Stimulated activated CD8-positive, alpha-beta memory T cell treated with anti-CD3 and anti-CD28 coated beads, Interleukin-7, amount 100 ng/mL, for 24 hours (primary cell): ENCODE data around the gene SCUBE1.

Experiments
- DNase-seq: peaks from one replicate; pipeline ENCODE4 v3.0.0-alpha.2; 2020; ENCODE audit warnings: low read depth

The SCUBE1 gene

DNA sequence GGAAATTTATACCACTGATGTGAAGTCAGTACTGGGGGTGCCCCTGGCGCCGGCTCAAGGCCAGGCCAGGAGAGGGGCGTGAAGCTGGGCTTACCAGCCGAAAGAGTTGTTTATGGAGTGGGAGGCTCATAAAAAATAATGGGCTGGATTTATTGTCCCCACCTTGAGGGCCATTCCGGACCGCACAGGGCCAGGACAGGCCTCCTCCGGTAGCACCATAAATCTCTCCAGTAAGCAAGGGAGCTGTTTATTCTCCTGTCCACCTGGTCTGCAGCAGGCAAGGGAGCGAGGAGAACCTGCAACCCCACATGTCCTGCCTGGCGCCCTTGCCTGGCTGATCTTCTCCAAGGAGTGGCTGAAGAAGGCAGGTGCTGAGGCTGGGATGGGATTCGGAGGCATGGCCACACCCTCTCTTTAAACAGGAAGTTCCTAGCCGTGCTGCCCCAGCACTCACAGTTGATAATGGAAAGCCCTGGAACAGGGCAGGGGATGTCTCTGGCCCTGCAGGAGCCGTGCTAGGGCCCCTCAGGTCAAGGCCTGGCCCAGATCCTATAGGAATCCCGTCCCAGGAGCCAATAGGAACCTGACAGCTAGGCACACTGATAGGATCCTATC is 65.1 kb downstream of the SCUBE1 start:
- no peak for DNase-seq

DNA sequence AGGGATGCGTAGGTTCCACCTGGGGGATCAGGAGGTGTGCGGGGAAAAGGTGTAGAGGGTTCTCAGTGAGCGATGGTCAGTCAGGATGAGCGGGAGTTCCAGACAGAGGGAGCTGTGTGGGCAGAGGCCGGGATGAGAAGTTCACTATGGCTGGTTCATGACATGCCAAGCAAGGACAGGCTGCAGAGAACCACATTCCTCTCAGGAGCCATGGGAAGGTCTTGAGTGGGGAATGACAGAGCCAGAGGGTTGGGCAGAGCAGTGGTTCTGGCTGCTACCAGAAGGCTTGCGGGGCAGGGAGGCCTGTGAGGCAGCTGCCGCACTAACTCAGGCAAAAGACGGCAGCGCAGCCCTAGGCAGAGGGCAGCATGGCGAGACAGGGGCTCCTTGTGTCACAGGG is 66.1 kb downstream of the SCUBE1 start:
- no peak for DNase-seq

DNA sequence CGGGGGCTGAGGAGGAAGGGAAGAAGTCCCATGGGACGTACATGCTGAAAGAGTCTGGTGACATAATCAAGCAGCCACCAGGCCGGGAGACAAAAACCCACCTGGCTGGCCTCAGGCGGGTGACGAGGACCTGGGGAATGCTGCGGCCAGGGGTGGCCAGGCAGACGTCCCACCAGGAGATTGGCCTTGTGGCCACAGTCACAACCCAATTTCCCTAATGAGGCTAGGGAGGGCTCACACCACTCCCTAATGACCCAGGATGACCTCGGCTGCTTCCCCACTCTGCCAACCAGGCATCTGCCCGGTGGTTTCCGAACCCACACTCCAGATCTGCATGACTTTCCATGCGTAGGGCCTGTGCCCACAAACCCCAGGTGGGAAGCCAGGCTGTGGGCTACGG is 66.9 kb downstream of the SCUBE1 start:
- no peak for DNase-seq

DNA sequence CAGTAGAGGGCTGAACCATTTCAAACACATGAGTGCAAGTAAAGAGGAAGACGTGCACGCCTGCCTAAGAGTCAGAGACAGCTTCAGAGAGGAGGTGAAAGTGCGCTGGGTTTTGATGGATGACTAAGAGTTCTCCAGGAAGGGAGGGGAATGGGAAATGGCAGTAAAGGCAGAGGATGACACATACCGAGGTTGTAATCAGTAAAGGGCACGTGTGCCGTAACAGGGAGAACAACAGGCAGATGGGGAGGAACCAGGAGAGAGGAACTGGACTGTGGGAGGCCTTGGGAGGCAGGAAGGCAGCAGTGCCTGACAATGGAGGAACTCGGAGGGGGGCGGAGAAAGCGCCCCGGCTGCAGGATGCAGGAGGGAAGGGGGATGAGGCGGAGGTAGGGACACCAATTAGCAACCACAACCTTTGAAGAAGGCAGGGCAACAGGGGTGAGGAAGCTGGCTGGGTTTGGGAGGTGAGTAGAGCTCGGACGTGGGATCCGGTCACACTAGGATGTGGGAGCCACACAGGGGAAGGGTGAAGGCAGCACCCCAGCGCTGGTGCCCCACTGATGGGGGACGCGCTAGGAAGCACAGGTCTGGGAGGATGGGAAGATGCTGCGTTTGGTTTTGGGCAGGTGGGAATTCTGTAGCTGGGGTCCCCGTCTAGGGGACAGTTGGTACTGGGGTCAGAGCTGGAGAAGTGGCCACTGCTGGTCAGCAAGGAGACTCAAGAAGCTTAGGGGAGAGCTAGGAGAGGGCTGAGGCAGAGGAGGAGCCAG is 67.4 kb downstream of the SCUBE1 start:
- DNase-seq: no peak

DNA sequence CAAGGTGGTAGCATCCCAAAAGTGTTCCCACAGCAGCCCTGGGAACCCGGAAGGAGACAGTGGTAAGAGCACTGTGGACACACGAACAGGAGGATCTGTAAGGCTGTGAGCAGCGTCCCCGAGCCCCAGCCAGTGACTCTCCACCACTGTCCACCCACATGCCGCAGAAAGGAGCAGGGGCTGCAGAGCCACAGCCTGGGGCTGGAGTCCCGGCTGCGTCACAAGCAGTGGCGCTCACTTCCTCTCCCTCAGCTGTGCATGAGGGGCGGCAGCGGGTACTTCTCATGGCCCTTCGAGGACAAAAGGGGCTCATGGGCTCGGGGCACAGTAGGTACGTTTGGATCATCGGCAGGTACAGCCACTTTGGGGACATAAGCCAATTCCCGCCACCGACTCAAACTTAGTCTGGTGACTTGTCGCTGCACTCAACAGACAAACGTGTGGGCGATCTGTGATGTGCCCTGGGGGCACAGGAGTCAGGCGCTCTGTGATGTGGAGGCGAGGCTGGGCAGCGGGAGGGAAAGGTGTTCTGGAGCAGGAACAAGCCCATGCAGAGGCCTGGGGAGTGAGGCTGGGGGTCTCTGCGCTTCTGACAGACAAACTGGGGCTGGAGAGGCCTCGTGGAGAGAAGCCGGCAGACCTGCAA is 68.5 kb downstream of the SCUBE1 start:
- no peak for DNase-seq

DNA sequence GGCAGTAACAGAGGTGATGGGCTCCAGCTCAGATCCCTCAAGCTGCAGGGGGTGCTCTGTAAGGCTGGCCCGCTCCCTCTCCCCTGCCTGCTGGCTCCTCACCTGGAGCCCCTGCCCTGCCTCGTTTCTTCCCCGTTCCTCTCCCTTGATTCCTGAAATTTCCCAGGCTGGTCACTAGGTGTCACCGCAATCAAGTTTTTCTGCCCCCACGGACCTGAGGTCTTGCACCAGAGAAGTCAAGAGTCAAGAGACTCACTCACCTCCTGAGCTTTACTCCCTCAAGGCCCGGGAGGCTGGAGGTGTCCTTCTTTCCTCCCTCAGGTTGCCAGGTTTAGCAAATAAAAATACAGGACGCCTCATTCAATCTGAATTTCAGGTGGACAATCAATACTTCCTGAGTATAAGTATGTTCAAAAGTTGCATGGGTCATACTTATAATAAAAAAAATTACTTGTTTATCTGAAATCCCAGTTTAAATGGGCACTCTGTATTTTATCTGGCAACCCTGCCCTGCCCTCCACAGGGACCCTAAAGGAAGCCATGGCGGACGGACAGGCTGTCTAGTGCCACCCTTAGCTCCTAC is 69.2 kb downstream of the SCUBE1 start:
- no peak for DNase-seq

DNA sequence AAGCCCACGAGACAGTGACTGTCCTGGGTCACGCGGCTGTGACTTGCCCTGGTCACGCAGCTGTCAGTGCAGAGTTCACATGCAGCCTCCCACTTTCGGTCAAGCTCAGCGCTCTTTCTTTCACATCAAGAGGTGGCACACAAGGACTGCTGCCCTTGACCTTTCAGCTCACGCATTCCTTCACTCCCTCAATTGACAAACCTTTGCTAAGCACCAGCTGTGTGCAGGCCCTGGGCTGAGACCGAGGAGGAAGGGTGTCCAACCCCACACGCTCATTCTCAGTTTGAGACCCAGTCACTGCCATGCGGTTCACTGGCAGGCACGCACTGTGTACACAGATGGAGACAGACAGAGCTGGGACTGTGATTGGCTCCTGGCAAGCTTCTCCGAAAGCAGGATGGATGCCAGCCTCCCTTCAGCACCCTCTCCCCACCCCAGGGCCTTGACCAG is 70.3 kb downstream of the SCUBE1 start:
- DNase-seq: no peak

DNA sequence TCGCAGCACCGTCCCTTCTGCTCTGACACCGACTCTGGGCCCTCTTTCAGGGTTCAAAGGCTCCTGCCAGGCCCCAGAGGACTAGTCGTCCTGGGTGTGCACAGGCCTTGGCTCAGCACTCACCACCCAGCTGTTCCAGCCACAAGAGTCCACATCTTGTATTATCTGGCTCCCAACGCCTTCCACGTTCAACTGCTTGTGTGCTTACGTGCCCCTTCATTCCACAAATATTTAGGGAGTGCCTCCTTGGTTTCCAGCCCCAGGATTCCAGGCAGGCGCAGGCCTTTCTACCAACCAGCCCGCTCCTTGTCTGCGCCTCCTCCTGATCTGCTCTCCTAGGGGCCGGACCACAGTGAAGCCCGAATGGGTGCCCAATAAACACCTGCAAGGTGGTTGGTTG is 70.9 kb downstream of the SCUBE1 start:
- no peak for DNase-seq

DNA sequence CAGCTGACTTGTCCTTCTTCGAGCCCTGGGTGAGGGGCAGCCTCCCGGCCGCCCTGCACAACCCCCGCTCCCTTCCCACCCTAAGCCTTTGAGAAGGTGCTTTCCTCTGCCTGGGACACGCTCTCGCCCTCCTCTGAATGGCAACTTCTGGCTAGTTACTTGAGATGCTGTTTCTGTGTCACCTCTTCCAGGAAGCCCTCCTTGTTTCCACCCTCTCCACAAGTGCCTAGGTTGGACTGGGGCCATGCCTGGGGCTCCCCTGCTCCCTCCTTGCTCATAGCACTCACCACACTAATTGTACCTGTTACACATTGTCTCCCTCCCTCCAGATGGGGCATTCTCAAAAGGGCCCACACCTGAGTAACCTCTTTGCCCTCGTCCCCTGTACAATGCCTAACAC is 72.2 kb downstream of the SCUBE1 start:
- DNase-seq: no peak

DNA sequence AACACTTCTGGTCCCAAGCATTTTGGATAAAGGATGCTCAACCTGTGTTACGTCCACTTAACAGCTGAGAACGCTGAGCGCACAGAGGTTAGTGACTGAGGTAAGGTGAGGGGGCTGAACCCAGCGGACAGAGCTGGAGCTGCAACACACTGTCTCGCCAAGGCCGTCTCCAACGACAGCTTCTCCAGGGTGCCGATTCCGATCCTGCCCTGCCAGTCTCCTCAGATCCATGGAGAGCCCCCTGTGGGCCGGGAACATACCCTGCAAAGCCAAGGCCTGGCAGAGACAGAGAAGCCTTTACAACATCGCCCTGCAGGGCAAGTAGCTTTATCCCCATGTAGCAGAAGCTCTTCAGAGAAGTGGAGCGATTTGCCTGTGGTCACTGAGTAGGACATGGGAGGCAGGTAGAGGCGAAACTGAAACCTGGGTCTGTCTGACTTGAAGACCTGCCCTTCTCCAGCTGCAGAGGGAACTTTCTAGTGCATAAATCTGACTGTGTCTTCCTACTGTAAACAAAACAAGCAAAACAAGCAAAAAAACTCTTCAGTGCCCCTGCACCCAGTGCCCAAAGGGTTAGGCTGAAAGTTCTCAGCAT is 72.8 kb downstream of the SCUBE1 start:
- no peak for DNase-seq

DNA sequence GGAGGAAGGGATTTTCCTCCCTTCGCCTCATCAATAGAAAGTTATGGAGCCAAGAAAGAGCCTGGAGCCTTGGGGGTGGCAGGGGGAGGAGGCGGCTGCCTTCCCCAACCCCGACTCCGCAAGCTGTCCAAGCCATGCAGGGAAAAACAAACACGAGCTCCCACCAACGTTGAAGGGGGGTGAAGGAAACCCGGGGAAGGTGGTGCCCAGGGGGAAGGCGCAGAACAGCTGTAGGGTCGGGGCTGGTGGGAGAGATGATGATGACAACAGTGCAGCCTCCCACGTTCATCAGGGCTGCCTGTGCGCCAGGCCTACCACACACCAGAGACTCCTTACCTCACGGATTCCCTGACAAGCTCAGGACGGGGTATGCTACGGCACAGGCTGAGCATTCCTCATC is 73.5 kb downstream of the SCUBE1 start:
- DNase-seq: no peak

DNA sequence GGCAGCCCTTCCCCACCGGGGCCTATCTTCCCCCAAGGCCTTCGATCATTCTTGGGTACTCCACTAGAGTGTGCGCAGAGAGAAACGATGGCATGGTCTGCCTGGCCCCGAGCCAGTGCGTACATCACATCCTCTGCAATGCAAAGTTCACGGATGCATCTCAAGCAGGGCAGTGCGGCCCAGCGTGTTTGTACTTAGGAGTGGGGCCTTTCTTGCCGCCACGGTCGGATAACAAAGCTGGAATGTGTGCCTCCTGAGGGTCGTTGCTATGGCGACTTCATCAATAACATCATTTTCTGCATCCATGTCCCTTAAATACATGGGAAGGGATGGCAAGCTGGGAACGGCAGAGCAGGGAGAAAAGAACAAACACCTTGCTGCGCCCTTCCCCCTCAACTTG is 73.9 kb downstream of the SCUBE1 start:
- DNase-seq: no peak

DNA sequence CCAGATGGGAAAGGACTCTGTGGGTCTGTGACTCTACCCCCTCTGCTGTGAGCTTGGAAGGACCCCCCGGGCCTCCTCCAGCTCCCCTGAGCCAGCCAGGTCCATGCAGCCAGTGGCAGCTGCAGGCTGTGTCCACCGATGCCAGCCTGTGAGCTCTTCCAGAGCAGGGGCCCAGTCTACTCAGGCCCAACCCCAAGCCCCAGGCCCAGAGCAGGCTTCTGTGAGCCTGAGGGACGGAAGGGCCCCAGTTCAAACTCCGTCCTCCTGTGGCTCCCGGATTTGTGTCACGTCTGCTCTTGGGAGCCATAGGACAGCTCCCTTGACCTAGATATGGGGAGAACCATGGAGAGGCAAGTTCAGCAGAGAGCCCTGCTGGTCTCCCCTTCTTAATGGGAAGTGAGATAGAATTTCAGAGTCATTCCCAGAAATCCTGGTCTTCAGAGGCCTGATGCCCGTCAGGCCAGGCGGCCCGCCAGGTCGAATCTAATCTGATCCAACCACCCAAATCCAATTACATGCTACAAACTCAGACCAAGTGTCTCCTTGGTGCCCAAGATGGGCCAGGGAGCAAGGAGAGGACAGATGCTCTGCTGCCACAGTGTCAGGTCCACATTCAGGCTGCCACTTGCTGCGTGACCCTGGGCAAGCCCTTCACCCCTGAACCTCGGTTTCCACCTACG is 75.1 kb downstream of the SCUBE1 start:
- no peak for DNase-seq

DNA sequence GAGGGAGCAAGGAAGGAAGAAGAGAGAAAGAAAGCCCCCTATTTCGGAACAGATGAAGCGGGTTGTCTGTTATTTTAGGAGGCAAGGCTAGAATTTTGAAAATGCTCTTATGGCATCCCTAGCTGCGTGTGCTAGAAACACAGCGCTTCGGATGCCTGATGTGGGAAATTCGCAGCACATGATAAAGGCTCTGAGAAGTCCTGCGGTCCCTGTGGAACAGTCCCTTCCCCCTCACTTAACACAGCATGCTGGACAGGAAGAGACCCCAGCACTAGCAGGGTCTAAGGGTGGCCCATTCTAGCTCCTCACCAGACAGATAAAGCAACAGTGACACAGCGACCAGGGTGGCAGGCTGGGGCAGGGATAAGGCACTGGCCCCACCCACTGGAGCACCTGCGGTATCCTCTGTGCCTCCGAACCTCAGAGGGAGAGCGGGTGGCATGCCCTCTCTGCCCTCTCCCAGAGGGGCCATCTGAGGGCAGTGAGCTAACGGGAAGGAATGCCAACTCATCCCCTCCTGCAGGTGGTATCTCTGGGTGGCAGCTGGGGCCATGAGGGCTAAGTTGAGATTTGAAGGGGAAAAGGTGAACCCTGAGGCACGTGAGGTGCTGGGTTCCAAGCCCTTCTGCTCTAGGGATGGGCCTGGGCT is 75.7 kb downstream of the SCUBE1 start:
- no peak for DNase-seq

DNA sequence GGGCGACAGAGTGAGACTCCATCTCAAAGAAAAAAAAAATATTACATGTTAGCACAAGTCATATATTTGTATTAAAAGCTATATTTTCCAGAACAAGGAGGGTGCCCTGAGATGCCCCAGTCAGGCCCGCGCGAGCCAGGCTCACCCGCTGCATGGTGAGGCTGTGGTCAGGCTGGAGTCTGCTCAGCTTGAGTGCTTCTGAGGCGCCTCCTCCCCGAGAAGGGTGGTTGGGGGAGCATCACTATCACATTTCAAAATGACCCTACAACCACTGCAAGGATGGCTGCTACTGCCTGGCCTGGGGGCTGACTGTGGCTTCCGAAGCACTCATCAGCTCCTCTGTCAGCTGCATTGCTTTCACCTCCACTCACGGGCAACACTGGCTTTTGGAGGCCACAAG is 77.1 kb downstream of the SCUBE1 start:
- no peak for DNase-seq

DNA sequence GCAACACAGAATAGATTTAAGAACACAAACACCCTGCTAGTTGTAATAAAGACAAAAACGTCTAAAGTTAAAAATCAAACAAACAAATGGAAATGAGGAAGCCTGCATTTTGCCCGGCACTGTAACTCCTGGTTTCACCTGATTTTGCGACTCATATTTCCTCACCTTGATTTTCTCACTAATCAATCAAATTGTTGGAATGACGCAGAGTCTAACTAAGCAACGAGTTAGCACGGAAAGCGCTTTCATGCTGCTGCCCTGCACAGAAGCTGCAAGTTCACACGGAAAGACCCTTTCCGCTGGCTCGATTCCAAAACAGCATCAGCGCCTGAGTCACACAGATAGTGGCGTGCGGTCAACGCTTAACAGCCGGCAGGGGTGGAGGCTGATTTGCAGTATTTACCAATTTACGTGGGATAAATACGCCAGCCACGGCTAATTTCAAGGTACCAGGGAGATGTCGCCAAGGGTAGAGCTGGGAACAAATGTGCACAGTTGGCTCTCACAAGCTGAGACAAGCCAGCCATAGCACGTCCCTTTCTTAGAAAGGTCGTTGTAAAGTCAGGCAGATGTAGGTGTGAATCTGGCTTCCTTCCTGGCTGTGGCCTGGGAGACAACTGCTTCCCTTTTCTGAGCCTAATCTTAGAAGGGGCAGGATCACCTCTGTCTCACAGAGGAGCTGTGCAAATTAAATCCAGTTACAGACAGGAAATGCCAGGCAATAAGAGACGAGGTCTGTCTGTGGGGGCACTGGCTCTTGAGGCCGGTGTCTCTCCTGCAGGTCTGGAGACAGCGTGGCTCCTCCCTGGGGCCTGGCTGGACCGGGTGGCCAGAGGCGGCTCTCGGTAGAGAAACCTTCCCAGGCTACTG is 79.3 kb downstream of the SCUBE1 start:
- DNase-seq: peak; percentile 64

DNA sequence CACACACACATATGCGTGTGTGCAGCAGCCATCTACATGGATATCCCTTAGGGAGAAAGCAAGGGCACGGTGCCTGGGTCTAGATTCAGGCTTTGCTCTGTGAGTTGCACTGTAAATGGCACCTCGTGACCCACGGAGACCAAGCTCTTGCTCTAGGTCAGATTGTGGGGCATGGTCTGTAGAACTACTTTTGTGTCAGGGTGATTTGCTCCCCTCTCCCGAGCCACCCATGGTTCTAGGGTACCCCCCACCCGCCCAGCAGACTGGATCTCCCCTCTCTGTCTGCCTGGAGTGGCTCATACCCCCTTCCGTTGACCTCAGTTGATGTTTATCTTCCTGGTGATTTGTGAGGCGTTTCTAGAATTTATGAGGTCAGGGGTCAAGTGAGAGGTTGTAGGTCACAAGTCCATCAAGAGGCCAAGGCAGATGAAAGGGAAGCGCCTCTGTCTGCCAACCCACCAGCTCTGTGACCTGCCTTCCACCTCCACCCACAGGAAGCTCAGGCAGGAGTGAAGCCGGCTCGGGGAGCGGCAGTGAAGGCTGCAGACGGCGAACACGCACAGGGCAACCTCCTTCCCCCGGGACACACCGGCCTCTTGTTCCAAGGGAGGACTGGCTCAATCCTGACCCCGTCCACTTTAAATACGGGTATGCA is 80.1 kb downstream of the SCUBE1 start:
- DNase-seq: peak; percentile 4

DNA sequence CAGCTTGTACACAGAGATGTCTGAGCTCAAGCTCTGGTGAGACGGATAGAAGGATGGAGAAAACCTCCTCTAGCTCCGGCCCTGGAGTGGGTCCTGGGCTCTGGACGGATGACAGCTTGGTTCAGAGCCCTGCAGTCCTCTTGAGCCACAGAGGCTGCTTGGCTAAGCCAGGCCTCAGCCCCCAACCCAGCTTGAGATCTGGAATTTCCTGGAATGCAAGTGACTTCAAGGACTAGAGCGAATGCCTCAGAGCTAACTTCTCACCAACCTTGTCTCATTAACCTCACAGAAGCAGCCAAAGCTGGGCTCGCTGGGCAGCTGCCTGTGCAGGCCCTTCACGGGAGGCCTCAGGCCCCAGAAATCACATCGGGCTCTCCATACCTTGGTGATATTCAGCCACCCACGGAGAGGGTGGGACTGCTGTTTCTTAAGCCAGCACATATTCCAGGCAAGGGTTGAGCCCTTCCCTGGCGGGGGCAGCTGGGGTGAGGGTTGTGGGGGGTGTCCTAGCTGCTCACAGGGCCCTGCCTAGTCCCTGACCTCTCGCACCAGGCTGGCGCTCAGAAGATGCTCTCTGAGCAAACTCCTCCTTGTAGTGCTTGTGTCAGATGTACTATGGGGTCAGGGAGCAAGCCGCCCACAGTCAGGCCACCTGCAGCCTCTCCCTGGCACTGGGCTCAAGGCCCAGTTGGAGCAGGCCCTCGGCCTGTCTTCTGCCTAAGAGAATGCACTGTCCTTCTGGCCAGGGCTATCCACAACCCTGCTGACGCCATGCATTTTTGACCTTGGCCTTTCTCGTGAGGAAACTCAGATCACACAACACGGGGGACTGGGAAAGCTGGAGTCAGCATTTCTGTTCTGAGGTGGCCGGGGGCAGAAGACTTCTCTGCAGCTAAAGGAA is 82.6 kb downstream of the SCUBE1 start:
- DNase-seq: no peak

DNA sequence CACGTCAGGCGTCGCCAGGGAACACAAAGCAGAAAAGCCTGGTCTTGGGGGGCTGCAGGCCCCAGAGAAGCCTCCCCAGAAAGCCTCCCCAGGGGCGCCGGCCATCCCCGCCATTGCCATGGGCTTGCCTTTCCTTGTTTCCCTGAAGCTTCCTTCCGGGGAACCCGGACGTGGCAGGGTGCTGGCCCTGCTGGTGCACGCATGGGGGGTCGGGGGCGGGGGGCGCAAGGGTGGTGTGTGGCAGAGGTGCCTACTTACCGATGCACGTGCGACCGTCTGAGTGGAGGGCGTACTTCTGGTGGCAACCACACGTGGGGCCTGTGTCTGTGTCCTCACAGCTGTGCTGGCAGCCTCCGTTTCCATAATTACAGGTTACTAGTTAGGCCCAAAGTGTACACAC is 85.2 kb downstream of the SCUBE1 start:
- no peak for DNase-seq
